ENCODE data around the gene CCSER1. TPM values are rescaled to one million over a fixed set of nuclear protein-coding genes. Genes with fewer than 3 reads are reported as not detected.

Gene CCSER1
- total and polyA plus RNA-seq, 2 experiments from 2014 or later = 5.2 to 23.4 TPM

DNA sequence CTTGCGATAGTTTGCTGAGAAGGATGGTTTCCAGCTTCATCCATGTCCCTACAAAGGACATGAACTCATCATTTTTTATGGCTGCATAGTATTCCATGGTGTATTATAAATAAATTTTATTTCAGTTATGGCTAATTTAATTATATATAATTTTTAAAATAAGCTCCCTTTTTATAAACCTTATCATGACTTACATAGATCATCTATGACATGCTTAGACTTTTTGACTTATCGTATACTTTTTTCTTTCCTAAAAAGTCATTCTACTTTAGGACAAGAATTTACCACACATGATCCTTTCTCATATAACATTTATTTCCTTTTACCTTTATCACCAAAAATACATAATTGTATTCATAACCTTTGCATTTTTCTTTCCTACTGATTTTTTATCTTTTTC lies 376.5 kb downstream of the CCSER1 start:
- no peak overlapping the region for H3K27ac ChIP-seq
- no peak for DNase-seq (ENCODE audit: low spot score)
- H3K9me3 ChIP-seq (ENCODE audit: low read depth) = peaks cover 7% of the 10 kb centered on the region
- H3K36me3 ChIP-seq (replicated peaks; ENCODE audit: insufficient read depth, low read depth) = no peaks in the 10 kb centered on the region
- H3K9me2 ChIP-seq (replicated peaks; ENCODE audit: insufficient read depth) = no peaks in the 10 kb centered on the region
- TF ChIP-seq, protein P1, sequence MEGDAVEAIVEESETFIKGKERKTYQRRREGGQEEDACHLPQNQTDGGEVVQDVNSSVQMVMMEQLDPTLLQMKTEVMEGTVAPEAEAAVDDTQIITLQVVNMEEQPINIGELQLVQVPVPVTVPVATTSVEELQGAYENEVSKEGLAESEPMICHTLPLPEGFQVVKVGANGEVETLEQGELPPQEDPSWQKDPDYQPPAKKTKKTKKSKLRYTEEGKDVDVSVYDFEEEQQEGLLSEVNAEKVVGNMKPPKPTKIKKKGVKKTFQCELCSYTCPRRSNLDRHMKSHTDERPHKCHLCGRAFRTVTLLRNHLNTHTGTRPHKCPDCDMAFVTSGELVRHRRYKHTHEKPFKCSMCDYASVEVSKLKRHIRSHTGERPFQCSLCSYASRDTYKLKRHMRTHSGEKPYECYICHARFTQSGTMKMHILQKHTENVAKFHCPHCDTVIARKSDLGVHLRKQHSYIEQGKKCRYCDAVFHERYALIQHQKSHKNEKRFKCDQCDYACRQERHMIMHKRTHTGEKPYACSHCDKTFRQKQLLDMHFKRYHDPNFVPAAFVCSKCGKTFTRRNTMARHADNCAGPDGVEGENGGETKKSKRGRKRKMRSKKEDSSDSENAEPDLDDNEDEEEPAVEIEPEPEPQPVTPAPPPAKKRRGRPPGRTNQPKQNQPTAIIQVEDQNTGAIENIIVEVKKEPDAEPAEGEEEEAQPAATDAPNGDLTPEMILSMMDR (IDR thresholded peaks at IDR 0.05; ENCODE audit: poor library complexity) = no peak
- TF ChIP-seq EZH2 (IDR thresholded peaks at IDR 0.05; ENCODE audit: borderline replicate concordance) = no peak
- TF ChIP-seq EZH2phosphoT487 (IDR thresholded peaks at IDR 0.05; ENCODE audit: low read depth, severe bottlenecking, unreplicated experiment) = no peak
- WGBS (ENCODE audit: low lambda C conversion rate, missing lambda C conversion rate) = 90% methylated on average over 2 of the region's 2 CpGs
- H3K27me3 ChIP-seq = no peaks in the 10 kb centered on the region
- H3K4me2 ChIP-seq = no peak overlapping the region
- no peak overlapping the region for H3K4me3 ChIP-seq
- H4K20me1 ChIP-seq (ENCODE audit: insufficient read depth, poor library complexity, severe bottlenecking) = no peaks in the 10 kb centered on the region
- H2AFZ ChIP-seq = no peak overlapping the region
- no peaks in the 10 kb centered on the region for H3K79me2 ChIP-seq
- no peaks in the 10 kb centered on the region for H3K4me1 ChIP-seq (ENCODE audit: insufficient read depth)

DNA sequence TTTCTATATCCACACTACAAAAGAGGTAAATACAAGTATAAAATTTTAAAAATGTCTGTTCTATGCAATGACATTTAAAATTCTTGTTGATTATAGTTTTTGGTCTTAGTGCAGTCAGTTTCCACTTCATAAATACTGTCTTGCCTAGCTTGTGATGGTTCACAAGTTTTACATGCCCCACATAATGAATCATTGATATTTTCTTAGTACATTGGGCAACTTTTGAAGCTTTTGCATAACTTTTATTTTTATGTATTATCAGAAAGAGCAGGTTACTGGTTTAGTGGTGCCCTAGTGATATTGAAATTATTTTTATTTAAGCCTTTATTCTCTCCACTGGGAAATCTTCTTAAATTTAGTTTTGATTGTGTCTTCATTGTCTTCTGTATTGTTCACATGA lies 388.0 kb downstream of the CCSER1 start:
- Histone ChIP-seq H3K4me1 (ENCODE audit: insufficient read depth) (no peaks in the 10 kb centered on the region), H3K9me3 (ENCODE audit: low read depth) (no peaks in the 10 kb centered on the region), H2AFZ (no peak overlapping the region), H3K4me3 (no peak overlapping the region), H3K27me3 (no peaks in the 10 kb centered on the region), H3K79me2 (no peaks in the 10 kb centered on the region), H3K4me2 (no peak overlapping the region), H3K36me3 (replicated peaks; ENCODE audit: insufficient read depth, low read depth) (no peaks in the 10 kb centered on the region), H4K20me1 (ENCODE audit: insufficient read depth, poor library complexity, severe bottlenecking) (no peaks in the 10 kb centered on the region), H3K9me2 (replicated peaks; ENCODE audit: insufficient read depth) (no peaks in the 10 kb centered on the region), H3K27ac (no peak overlapping the region)
- TF ChIP-seq, protein P1 (IDR thresholded peaks at IDR 0.05; ENCODE audit: poor library complexity) = no peak
- TF ChIP-seq EZH2 (IDR thresholded peaks at IDR 0.05; ENCODE audit: borderline replicate concordance) (no peak), EZH2phosphoT487 (IDR thresholded peaks at IDR 0.05; ENCODE audit: low read depth, severe bottlenecking, unreplicated experiment) (no peak)
- no peak for DNase-seq (ENCODE audit: low spot score)

DNA sequence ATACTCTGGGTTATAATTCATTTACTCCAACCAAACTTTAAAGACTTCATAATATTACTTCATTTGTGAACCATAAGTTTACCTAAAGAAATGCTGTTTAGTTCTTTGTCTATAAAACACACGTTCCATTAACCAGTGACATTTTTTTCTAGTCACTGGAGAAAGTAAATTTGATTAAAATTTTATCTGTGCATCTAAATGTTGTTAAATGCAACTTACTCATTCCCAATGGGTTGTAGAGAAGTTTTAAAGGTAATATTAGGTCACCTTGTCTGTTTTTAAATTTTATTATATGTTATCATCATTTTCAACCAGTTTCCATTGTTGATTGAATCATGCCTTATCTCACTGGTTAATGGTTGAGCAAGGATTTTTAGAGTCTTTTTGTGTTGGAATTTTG lies 401.4 kb downstream of the CCSER1 start:
- no peak overlapping the region for H3K27ac ChIP-seq
- 94% methylated on average over 1 of the region's 1 CpG for WGBS (ENCODE audit: low lambda C conversion rate, missing lambda C conversion rate)
- DNase-seq (ENCODE audit: low spot score) = no peak
- H3K9me2 ChIP-seq (replicated peaks; ENCODE audit: insufficient read depth) = no peaks in the 10 kb centered on the region
- H3K4me3 ChIP-seq = no peak overlapping the region
- no peaks in the 10 kb centered on the region for H4K20me1 ChIP-seq (ENCODE audit: insufficient read depth, poor library complexity, severe bottlenecking)
- no peaks in the 10 kb centered on the region for H3K27me3 ChIP-seq
- no peaks in the 10 kb centered on the region for H3K79me2 ChIP-seq
- TF ChIP-seq, protein P1 (IDR thresholded peaks at IDR 0.05; ENCODE audit: poor library complexity) = no peak
- no peak for TF ChIP-seq EZH2phosphoT487 (IDR thresholded peaks at IDR 0.05; ENCODE audit: low read depth, severe bottlenecking, unreplicated experiment)
- no peak for TF ChIP-seq EZH2 (IDR thresholded peaks at IDR 0.05; ENCODE audit: borderline replicate concordance)
- no peaks in the 10 kb centered on the region for H3K4me1 ChIP-seq (ENCODE audit: insufficient read depth)
- no peaks in the 10 kb centered on the region for H3K36me3 ChIP-seq (replicated peaks; ENCODE audit: insufficient read depth, low read depth)
- H2AFZ ChIP-seq = no peak overlapping the region
- no peak overlapping the region for H3K4me2 ChIP-seq
- no peaks in the 10 kb centered on the region for H3K9me3 ChIP-seq (ENCODE audit: low read depth)

DNA sequence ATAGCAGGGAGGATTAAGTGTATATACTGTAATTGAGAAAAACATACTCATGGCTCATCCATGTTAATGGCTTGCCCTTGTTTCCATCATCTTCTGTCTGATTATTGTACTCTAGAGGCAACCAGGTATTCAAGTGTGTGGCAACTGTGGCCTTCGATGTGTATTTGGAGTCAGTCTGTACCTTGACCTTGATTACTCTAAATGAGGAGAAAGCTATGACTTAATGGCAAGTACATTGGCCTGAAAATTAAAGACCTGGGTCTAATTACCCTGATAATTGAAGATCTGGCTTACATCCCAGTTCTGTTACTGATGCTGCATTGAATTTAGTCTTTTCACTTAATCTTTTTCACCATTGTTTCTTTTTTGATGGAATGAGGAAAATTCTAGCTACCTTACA lies 409.2 kb downstream of the CCSER1 start:
- Histone ChIP-seq H3K79me2 (no peaks in the 10 kb centered on the region), H3K27ac (no peak overlapping the region), H2AFZ (no peak overlapping the region), H3K9me3 (ENCODE audit: low read depth) (no peaks in the 10 kb centered on the region), H3K4me3 (no peak overlapping the region), H3K27me3 (no peaks in the 10 kb centered on the region), H3K4me2 (no peak overlapping the region), H3K4me1 (ENCODE audit: insufficient read depth) (no peaks in the 10 kb centered on the region), H3K36me3 (replicated peaks; ENCODE audit: insufficient read depth, low read depth) (no peaks in the 10 kb centered on the region), H3K9me2 (replicated peaks; ENCODE audit: insufficient read depth) (no peaks in the 10 kb centered on the region), H4K20me1 (ENCODE audit: insufficient read depth, poor library complexity, severe bottlenecking) (no peaks in the 10 kb centered on the region)
- TF ChIP-seq EZH2 (IDR thresholded peaks at IDR 0.05; ENCODE audit: borderline replicate concordance) (no peak), EZH2phosphoT487 (IDR thresholded peaks at IDR 0.05; ENCODE audit: low read depth, severe bottlenecking, unreplicated experiment) (no peak)
- TF ChIP-seq, protein P1 (IDR thresholded peaks at IDR 0.05; ENCODE audit: poor library complexity) = no peak
- no peak for DNase-seq (ENCODE audit: low spot score)
- WGBS (ENCODE audit: low lambda C conversion rate, missing lambda C conversion rate) = 50% methylated on average over 1 of the region's 1 CpG

Data from hepatocyte (in vitro differentiated cells).